Measurements from ENCODE around the gene GAK. TPM values are rescaled to one million over a fixed set of nuclear protein-coding genes. Genes with fewer than 3 reads are reported as not detected.

GAK gene
- total and polyA plus RNA-seq, 2 donors from 2014 or later = 92.0 to 124 TPM

- H3K4me3 ChIP-seq (ENCODE audit: low read length in 3 of 3) = no peak overlapping the region
- H3K36me3 ChIP-seq (ENCODE audit: control insufficient read depth in 2 of 3, insufficient read depth in 3 of 3, low read length in 3 of 3) = peaks cover 0 to 4% (median 4%) of the 10 kb centered on the region in 3 donors
- DNase-seq (peak in 1 of 5 donors; percentile 56), FAIRE-seq (no peak)
- H3K27me3 ChIP-seq (ENCODE audit: control insufficient read depth, insufficient read depth, low read length) = no peaks in the 10 kb centered on the region
- H3K9ac ChIP-seq (ENCODE audit: low read length in 3 of 3) = no peak overlapping the region
- intact Hi-C loops (cut with DNase I) = no loop called here
- H3K9me3 ChIP-seq (ENCODE audit: control insufficient read depth in 2 of 3, insufficient read depth in 1 of 3, low read length in 3 of 3) = no peaks in the 10 kb centered on the region
- no peaks in the 10 kb centered on the region for H3K4me1 ChIP-seq (ENCODE audit: control insufficient read depth in 2 of 3, insufficient read depth in 2 of 3, low read depth in 1 of 3, low read length in 3 of 3)
- TF ChIP-seq, protein P1, sequence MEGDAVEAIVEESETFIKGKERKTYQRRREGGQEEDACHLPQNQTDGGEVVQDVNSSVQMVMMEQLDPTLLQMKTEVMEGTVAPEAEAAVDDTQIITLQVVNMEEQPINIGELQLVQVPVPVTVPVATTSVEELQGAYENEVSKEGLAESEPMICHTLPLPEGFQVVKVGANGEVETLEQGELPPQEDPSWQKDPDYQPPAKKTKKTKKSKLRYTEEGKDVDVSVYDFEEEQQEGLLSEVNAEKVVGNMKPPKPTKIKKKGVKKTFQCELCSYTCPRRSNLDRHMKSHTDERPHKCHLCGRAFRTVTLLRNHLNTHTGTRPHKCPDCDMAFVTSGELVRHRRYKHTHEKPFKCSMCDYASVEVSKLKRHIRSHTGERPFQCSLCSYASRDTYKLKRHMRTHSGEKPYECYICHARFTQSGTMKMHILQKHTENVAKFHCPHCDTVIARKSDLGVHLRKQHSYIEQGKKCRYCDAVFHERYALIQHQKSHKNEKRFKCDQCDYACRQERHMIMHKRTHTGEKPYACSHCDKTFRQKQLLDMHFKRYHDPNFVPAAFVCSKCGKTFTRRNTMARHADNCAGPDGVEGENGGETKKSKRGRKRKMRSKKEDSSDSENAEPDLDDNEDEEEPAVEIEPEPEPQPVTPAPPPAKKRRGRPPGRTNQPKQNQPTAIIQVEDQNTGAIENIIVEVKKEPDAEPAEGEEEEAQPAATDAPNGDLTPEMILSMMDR (IDR thresholded peaks at IDR 0.05; ENCODE audit: borderline replicate concordance, extremely low read depth, insufficient read depth) = no peak
- H3K27ac ChIP-seq (ENCODE audit: low read depth in 2 of 2, low read length in 2 of 2) = no peak overlapping the region
Measured at GRCh38 chr4:848803-849477, 83.2 kb downstream of the GAK start.

- no peak overlapping the region for H3K27ac ChIP-seq (ENCODE audit: low read depth in 2 of 2, low read length in 2 of 2)
- DNase-seq = peak in 1 of 5 donors; percentile 61
- TF ChIP-seq, protein P1 (IDR thresholded peaks at IDR 0.05; ENCODE audit: borderline replicate concordance, extremely low read depth, insufficient read depth) = no peak
- H3K36me3 ChIP-seq (ENCODE audit: control insufficient read depth in 2 of 3, insufficient read depth in 3 of 3, low read length in 3 of 3) = peaks cover 0 to 4% (median 4%) of the 10 kb centered on the region in 3 donors
- no peak overlapping the region for H3K4me3 ChIP-seq (ENCODE audit: low read length in 3 of 3)
- intact Hi-C loops (cut with DNase I) = no loop called here
- no peaks in the 10 kb centered on the region for H3K27me3 ChIP-seq (ENCODE audit: control insufficient read depth, insufficient read depth, low read length)
- FAIRE-seq = no peak
- H3K4me1 ChIP-seq (ENCODE audit: control insufficient read depth in 2 of 3, insufficient read depth in 2 of 3, low read depth in 1 of 3, low read length in 3 of 3) = no peaks in the 10 kb centered on the region
- no peaks in the 10 kb centered on the region for H3K9me3 ChIP-seq (ENCODE audit: control insufficient read depth in 2 of 3, insufficient read depth in 1 of 3, low read length in 3 of 3)
- no peak overlapping the region for H3K9ac ChIP-seq (ENCODE audit: low read length in 3 of 3)
Measured at GRCh38 chr4:848307-848691, 83.8 kb downstream of the GAK start.

GRCh38 chr4:845836-846251, 86.3 kb downstream of the GAK start:
- intact Hi-C loops (cut with DNase I) = no loop called here
- no peak overlapping the region for H3K4me3 ChIP-seq (ENCODE audit: low read length in 3 of 3)
- TF ChIP-seq, protein P1 (IDR thresholded peaks at IDR 0.05; ENCODE audit: borderline replicate concordance, extremely low read depth, insufficient read depth) = no peak
- no peak overlapping the region for H3K27ac ChIP-seq (ENCODE audit: low read depth in 2 of 2, low read length in 2 of 2)
- no peak for FAIRE-seq
- peak in 3 of 5 donors; percentile 31 to 48 (median 43) for DNase-seq
- H3K9me3 ChIP-seq (ENCODE audit: control insufficient read depth in 2 of 3, insufficient read depth in 1 of 3, low read length in 3 of 3) = no peaks in the 10 kb centered on the region
- no peaks in the 10 kb centered on the region for H3K36me3 ChIP-seq (ENCODE audit: control insufficient read depth in 2 of 3, insufficient read depth in 3 of 3, low read length in 3 of 3)
- no peaks in the 10 kb centered on the region for H3K27me3 ChIP-seq (ENCODE audit: control insufficient read depth, insufficient read depth, low read length)
- H3K4me1 ChIP-seq (ENCODE audit: control insufficient read depth in 2 of 3, insufficient read depth in 2 of 3, low read depth in 1 of 3, low read length in 3 of 3) = no peaks in the 10 kb centered on the region
- no peak overlapping the region for H3K9ac ChIP-seq (ENCODE audit: low read length in 3 of 3)
